GM20000 (cell line): Measurements from ENCODE around the gene C16orf96.

ENCODE experiments used
- DNase-seq: peaks from one replicate; pipeline ENCODE4 v3.0.0; 2012; ENCODE audit warnings: low spot score
- TF ChIP-seq, protein P1 (sequence below): IDR thresholded peaks from 2 replicates; pipeline ENCODE4 v1.5.1; 2012; ENCODE audit warnings: mild to moderate bottlenecking, control low read depth; ENCODE audit errors: extremely low read depth, missing control alignments

The C16orf96 gene

DNA sequence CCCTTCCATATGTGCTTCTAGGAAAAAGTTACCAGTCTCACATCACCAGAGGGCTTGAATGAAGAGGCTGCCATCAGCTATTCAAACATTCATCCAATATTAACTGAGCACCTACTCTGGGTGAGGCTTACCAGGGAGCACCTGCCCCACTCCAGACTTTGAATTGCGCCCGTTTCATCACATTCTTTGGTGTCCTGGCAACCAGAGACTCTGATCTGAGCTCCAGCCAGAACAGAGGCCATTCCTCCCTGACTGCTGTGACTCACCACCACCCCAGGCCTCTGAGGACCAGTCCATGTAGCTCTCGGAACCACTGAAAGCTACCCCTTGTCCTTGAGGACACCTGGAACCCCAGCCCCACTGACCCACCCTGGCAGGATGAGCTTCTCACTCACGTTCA, at the start of gene C16orf96:
Gene C16orf96 (plus strand): TSS at position 229 of the 400 bp plus-strand sequence. CDS start 150 bp downstream, at position 379.
- DNase-seq: no peak
- TF ChIP-seq, protein P1, sequence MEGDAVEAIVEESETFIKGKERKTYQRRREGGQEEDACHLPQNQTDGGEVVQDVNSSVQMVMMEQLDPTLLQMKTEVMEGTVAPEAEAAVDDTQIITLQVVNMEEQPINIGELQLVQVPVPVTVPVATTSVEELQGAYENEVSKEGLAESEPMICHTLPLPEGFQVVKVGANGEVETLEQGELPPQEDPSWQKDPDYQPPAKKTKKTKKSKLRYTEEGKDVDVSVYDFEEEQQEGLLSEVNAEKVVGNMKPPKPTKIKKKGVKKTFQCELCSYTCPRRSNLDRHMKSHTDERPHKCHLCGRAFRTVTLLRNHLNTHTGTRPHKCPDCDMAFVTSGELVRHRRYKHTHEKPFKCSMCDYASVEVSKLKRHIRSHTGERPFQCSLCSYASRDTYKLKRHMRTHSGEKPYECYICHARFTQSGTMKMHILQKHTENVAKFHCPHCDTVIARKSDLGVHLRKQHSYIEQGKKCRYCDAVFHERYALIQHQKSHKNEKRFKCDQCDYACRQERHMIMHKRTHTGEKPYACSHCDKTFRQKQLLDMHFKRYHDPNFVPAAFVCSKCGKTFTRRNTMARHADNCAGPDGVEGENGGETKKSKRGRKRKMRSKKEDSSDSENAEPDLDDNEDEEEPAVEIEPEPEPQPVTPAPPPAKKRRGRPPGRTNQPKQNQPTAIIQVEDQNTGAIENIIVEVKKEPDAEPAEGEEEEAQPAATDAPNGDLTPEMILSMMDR: no peak

DNA sequence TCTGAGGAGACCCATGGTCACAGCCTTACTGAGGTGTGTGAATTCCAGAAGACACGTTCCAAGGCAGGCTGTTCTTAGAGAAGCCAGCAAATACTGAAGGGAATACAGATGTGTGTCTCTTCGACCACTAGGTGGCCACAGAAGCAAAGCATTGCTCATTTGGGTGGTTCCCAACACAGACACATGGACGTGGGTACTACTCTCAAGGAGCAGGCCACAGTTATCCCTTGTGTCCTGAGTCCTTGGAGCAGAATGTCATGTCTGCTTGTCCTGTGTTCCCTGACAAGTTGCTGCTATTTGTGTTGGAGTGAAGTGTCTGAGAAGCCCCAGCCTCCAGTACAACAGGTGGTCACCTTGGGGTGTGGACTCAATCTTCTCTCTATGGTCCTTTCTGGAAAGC, 49.7 kb upstream of the C16orf96 start:
- TF ChIP-seq, protein P1: peak; percentile 88
- peak; percentile 76 for DNase-seq

DNA sequence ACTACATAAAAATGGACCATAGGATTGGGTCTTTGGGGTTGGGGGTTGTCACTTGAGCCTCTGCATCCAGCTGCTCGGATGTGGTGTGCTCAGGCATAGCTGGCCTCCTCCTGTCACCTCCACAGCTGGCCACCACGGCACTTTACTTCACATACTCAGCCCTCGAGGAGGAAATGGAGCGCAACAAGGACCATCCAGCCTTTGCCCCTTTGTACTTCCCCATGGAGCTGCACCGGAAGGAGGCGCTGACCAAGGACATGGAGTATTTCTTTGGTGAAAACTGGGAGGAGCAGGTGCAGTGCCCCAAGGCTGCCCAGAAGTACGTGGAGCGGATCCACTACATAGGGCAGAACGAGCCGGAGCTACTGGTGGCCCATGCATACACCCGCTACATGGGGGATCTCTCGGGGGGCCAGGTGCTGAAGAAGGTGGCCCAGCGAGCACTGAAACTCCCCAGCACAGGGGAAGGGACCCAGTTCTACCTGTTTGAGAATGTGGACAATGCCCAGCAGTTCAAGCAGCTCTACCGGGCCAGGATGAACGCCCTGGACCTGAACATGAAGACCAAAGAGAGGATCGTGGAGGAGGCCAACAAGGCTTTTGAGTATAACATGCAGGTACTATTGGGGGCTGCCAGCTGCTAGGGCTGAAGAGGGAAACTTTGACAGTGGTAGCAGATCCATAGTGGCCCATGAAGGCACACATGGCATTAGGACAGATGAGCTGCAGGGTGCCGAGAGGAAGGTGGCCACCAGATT, 48.4 kb upstream of the C16orf96 start:
- DNase-seq: no peak

DNA sequence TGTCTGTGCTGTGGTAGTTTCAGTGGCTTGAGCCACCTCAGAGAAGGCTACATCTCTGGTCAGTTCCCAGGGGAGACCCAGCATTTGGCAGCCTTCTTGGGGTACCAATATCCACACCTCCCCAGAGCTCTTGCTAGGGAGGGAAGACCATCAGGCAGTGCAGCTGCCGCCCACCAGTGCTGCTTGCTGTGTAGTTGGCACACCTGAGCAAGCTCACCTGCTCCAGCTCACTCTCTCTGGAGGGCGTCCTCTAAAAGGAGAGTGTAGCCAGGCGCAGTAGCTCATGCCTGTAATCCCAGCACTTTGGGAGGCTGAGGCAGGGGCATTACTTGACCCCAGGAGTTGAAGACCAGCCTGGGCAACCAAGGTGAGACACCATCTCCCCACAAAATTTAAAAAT, 47.3 kb upstream of the C16orf96 start:
- TF ChIP-seq, protein P1: no peak
- DNase-seq: no peak

More for the DNA sequence above, 48.4 kb upstream of the C16orf96 start:
- TF ChIP-seq, protein P1: no peak

DNA sequence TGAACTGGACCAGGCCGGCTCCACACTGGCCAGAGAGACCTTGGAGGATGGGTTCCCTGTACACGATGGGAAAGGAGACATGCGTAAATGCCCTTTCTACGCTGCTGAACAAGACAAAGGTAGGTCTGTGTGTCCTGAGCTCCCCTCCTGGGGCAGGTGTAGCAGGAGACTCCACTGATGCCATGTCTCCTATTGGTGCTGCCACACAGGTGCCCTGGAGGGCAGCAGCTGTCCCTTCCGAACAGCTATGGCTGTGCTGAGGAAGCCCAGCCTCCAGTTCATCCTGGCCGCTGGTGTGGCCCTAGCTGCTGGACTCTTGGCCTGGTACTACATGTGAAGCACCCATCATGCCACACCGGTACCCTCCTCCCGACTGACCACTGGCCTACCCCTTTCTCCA, 46.7 kb upstream of the C16orf96 start:
- DNase-seq: no peak
- TF ChIP-seq, protein P1: no peak

DNA sequence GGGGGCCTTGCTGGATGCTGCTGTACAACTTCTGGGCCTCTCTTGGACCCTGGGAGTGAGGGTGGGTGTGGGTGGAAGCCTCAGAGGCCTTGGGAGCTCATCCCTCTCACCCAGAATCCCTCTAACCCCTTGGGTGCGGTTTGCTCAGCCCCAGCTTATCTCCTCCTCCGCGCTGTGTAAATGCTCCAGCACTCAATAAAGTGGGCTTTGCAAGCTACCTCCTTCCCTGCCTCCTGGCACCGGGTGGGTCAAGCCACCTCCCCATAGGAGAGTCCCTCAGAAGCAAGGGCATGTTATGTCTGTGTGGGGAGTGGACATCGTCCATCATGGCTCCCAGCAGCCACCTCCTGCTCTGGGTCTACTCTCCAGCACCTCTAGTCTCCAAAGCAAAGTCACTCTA, 46.0 kb upstream of the C16orf96 start:
- DNase-seq: no peak
- TF ChIP-seq, protein P1: no peak

DNA sequence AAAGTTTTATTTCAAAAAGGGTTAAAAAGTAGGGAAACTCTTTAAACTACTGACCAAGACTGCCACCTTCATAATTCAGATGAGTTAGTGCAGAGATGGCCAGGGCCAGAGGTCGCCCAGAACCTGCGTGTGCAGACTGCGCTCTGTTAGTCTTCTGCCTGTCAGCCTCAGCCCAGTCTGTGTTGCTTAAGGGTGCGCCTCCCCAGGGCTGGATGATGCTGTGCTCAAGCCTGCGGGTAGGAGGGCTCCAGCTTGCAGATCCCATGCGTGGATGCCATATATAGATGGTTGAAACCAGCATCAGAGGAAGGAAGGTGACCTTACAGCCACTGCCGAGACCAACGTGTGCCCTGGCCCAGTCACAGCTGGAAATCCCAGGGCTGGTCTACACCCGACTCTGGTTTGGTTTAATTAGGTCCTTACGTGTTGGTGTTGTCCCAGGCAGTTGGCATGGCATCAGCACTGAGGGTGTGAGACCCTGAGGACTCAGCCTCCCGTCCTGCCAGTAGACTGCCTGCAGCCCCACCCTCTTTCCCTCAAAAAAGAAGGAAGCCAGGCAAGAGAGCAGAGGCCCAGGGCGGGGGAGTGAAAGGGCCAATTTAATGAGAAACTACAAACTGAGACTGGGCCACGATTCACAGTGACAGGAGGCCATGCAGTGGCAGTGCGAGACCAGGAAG, 45.3 kb upstream of the C16orf96 start:
- no peak for DNase-seq
- TF ChIP-seq, protein P1: no peak
